WTC11 (cell line): ENCODE data around the gene DPP8. TPM values are rescaled to one million over a fixed set of nuclear protein-coding genes. Genes with fewer than 3 reads are reported as not detected.

Experiments
- ATAC-seq: fragments of 200-7000 bp; cut with Tn5 transposase; 2 replicates; pipeline ENCODE4 v1.10.0; 2021; ENCODE audit warnings: mild to moderate bottlenecking, moderate library complexity
- CTCF ChIA-PET: fragments of 300-600 bp; sonication (Branson Sonifier 250); formaldehyde crosslinking; loops from one replicate; lab custom pipeline; 2021; ENCODE audit warnings: antibody characterized with exemption; lab: Charles Lee
- POLR2A ChIA-PET: fragments of 350-600 bp; sonication (Branson Sonifier 250); formaldehyde crosslinking; loops from one replicate; lab custom pipeline; 2021; ENCODE audit warnings: antibody characterized with exemption; lab: Charles Lee
- DNase-seq: peaks from one replicate; pipeline ENCODE4 v3.0.0; 2021; ENCODE audit warnings: low spot score
- H3K27ac Mint-ChIP-seq: 2 replicates; pipeline ENCODE4 v1.8.0; 2021; ENCODE audit warnings: mixed read lengths
- H3K27me3 Mint-ChIP-seq: 2 replicates; pipeline ENCODE4 v1.8.0; 2021; ENCODE audit warnings: low read depth, mild to moderate bottlenecking, moderate library complexity, mixed read lengths
- H3K36me3 Mint-ChIP-seq: 2 replicates; pipeline ENCODE4 v1.8.0; 2021; ENCODE audit warnings: mixed read lengths
- H3K4me1 Mint-ChIP-seq: 2 replicates; pipeline ENCODE4 v1.8.0; 2022; ENCODE audit warnings: mixed read lengths
- H3K4me3 Mint-ChIP-seq: 2 replicates; pipeline ENCODE4 v1.8.0; 2021; ENCODE audit warnings: mild to moderate bottlenecking, moderate library complexity, mixed read lengths
- H3K9me3 Mint-ChIP-seq: 2 replicates; pipeline ENCODE4 v1.8.0; 2021; ENCODE audit warnings: mixed read lengths
- AR ChIP-seq: fragments of 250-450 bp; sonication (Bioruptor Pico); IDR thresholded peaks from 2 replicates; pipeline ENCODE4 v1.9.0; 2021; ENCODE audit warnings: mild to moderate bottlenecking
- CDX4 ChIP-seq: fragments of 250-450 bp; sonication (Bioruptor Pico); IDR thresholded peaks from 2 replicates; pipeline ENCODE4 v1.9.0; 2021; ENCODE audit warnings: moderate library complexity, mild to moderate bottlenecking, inconsistent platforms, borderline replicate concordance
- CTCF ChIP-seq: fragments of 200-600 bp; IDR thresholded peaks from 2 replicates; pipeline ENCODE4 v1.8.0; 2022; ENCODE audit warnings: antibody characterized with exemption
- ESRRA ChIP-seq: sonication (generic); formaldehyde crosslinking; IDR thresholded peaks from 2 replicates; pipeline ENCODE4 v1.8.1; 2022; ENCODE audit warnings: mild to moderate bottlenecking, missing genetic modification reagents, borderline replicate concordance
- FOXJ3 ChIP-seq: sonication (generic); formaldehyde crosslinking; IDR thresholded peaks from 2 replicates; pipeline ENCODE4 v1.9.0; 2021; ENCODE audit warnings: missing genetic modification reagents, mild to moderate bottlenecking, borderline replicate concordance
- FOXP1 ChIP-seq: sonication (generic); formaldehyde crosslinking; IDR thresholded peaks from 2 replicates; pipeline ENCODE4 v1.8.0; 2022; ENCODE audit warnings: missing genetic modification reagents, mild to moderate bottlenecking, moderate library complexity, borderline replicate concordance
- GRHL2 ChIP-seq: fragments of 250-450 bp; sonication (Bioruptor Pico); IDR thresholded peaks from 2 replicates; pipeline ENCODE4 v1.8.0; 2022; ENCODE audit warnings: mild to moderate bottlenecking, moderate library complexity; ENCODE audit not compliant: insufficient replicate concordance, severe bottlenecking
- IRF2 ChIP-seq: sonication (generic); formaldehyde crosslinking; IDR thresholded peaks from 2 replicates; pipeline ENCODE4 v1.8.0; 2022; ENCODE audit warnings: low read depth, missing genetic modification reagents, borderline replicate concordance
- NFE2L1 ChIP-seq: sonication (generic); formaldehyde crosslinking; IDR thresholded peaks from 2 replicates; pipeline ENCODE4 v1.8.1; 2023; ENCODE audit warnings: missing genetic modification reagents
- OVOL2 ChIP-seq: fragments of 250-450 bp; sonication (Bioruptor Pico); IDR thresholded peaks from 2 replicates; pipeline ENCODE4 v1.9.0; 2021; ENCODE audit warnings: mild to moderate bottlenecking, borderline replicate concordance
- RORB ChIP-seq: fragments of 250-450 bp; sonication (Bioruptor Pico); IDR thresholded peaks from 2 replicates; pipeline ENCODE4 v1.9.0; 2021; ENCODE audit warnings: mild to moderate bottlenecking
- TEAD4 ChIP-seq: sonication (generic); formaldehyde crosslinking; IDR thresholded peaks from 2 replicates; pipeline ENCODE4 v1.8.0; 2022; ENCODE audit warnings: mild to moderate bottlenecking, missing genetic modification reagents
- ZBTB21 ChIP-seq: sonication (generic); formaldehyde crosslinking; IDR thresholded peaks from 2 replicates; pipeline ENCODE4 v1.8.1; 2023; ENCODE audit warnings: mild to moderate bottlenecking, missing genetic modification reagents, borderline replicate concordance
- ZNF138 ChIP-seq: sonication (generic); formaldehyde crosslinking; conservative IDR thresholded peaks from 2 replicates; pipeline ENCODE4 v1.8.1; 2022; ENCODE audit warnings: mild to moderate bottlenecking, moderate library complexity, missing genetic modification reagents
- ZNF396 ChIP-seq: fragments of 250-450 bp; sonication (Bioruptor Pico); IDR thresholded peaks from 2 replicates; pipeline ENCODE4 v1.8.0; 2021; ENCODE audit warnings: mild to moderate bottlenecking, moderate library complexity, borderline replicate concordance
- ZNF425 ChIP-seq: fragments of 250-450 bp; sonication (Bioruptor Pico); conservative IDR thresholded peaks from 2 replicates; pipeline ENCODE4 v1.9.0; 2021; ENCODE audit warnings: mild to moderate bottlenecking
- ZNF532 ChIP-seq: fragments of 250-450 bp; sonication (Bioruptor Pico); IDR thresholded peaks from 2 replicates; pipeline ENCODE4 v1.9.0; 2021; ENCODE audit warnings: mild to moderate bottlenecking, borderline replicate concordance
- ZNF671 ChIP-seq: fragments of 250-450 bp; sonication (Bioruptor Pico); IDR thresholded peaks from 2 replicates; pipeline ENCODE4 v1.8.0; 2021; ENCODE audit warnings: mild to moderate bottlenecking
- total RNA-seq: library from RNA; stranded (reverse); gene quantifications from 3 replicates; pipeline ENCODE4 v1.2.3, GENCODE V29; 2021
- TF ChIP-seq, protein P1 (sequence below): sonication (generic); formaldehyde crosslinking; IDR thresholded peaks from 2 replicates; pipeline ENCODE4 v1.8.1; 2023; ENCODE audit warnings: mild to moderate bottlenecking, missing genetic modification reagents, moderate library complexity
- TF ChIP-seq, protein P2 (sequence below): fragments of 250-450 bp; sonication (Bioruptor Pico); IDR thresholded peaks from 2 replicates; pipeline ENCODE4 v1.9.0; 2021; ENCODE audit warnings: mild to moderate bottlenecking

DPP8 gene
- total RNA-seq, 1 experiment from 2014 or later = 31.9 TPM

DNA sequence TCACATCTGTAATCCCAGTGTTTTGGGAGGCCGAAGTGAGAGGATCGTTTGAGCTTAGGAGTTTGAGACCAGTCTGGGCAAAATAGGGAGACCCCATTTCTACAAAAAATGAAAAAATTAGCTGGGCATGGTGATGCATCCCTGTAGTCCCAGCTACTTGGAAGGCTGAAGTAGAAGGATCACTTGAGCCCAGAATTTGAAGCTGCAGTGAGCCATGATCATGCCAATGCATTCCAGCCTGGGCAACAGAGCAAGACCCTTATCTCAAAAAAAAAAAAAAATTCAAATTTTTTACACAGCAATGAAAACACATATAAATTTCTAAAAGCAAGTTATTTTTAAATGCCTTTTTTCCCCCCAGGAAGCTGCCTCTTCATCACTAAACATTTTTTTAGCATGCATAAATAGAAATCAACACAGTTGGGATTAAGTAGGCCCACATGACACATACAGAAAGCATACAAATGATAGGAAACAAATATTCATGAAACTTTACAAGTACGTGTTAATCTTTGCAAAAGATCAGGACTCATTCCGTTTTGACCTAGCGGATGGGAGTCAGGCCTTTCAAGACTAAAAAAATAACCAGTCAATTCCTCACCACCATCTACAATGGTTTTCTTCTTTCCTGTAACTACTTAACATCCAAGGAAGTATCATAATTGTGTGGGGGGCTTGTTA lies 49.1 kb downstream of the DPP8 start:
- Mint-ChIP-seq H3K4me3 (no peak overlapping the region), H3K4me1 (no peaks in the 10 kb centered on the region), H3K36me3 (peaks cover 36% of the 10 kb centered on the region), H3K9me3 (no peaks in the 10 kb centered on the region), H3K27ac (no peak overlapping the region), H3K27me3 (no peaks in the 10 kb centered on the region)
- ATAC-seq (no peak), DNase-seq (no peak)
- CTCF ChIA-PET = interaction anchor here (0.6 to 1.2 kb wide), 3 partner anchors 48 to 367 kb away, joined by 3 read pairs; no protein-coding TSS in a partner anchor
- TF ChIP-seq, protein P1, sequence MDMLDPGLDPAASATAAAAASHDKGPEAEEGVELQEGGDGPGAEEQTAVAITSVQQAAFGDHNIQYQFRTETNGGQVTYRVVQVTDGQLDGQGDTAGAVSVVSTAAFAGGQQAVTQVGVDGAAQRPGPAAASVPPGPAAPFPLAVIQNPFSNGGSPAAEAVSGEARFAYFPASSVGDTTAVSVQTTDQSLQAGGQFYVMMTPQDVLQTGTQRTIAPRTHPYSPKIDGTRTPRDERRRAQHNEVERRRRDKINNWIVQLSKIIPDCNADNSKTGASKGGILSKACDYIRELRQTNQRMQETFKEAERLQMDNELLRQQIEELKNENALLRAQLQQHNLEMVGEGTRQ (CRISPR knock-in tag) = no peak
- no peak for TF ChIP-seq OVOL2 (CRISPR knock-in tag)
- TF ChIP-seq FOXJ3 = no peak
- TF ChIP-seq ZNF532 (CRISPR knock-in tag) = no peak
- TF ChIP-seq ESRRA (CRISPR knock-in tag) = no peak
- no peak for TF ChIP-seq TEAD4 (CRISPR knock-in tag)
- TF ChIP-seq GRHL2 (CRISPR knock-in tag) = no peak
- TF ChIP-seq, protein P2, sequence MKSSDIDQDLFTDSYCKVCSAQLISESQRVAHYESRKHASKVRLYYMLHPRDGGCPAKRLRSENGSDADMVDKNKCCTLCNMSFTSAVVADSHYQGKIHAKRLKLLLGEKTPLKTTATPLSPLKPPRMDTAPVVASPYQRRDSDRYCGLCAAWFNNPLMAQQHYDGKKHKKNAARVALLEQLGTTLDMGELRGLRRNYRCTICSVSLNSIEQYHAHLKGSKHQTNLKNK (CRISPR knock-in tag) = no peak
- TF ChIP-seq ZBTB21 = no peak
- TF ChIP-seq IRF2 (CRISPR knock-in tag) = no peak
- no peak for TF ChIP-seq ZNF138 (CRISPR knock-in tag)
- TF ChIP-seq ZNF425 = no peak
- POLR2A ChIA-PET = no interaction called here

- ChIA-PET CTCF (interaction anchor here (2.2 kb wide), 1 partner anchor 66 kb away, joined by 8 read pairs; no protein-coding TSS in a partner anchor), POLR2A (interaction anchor here (0.5 kb wide), 1 partner anchor 14 kb away, joined by 3 read pairs; no protein-coding TSS in a partner anchor)
- H3K27ac Mint-ChIP-seq = no peak overlapping the region
- no peak overlapping the region for H3K4me3 Mint-ChIP-seq
- no peaks in the 10 kb centered on the region for H3K4me1 Mint-ChIP-seq
- H3K9me3 Mint-ChIP-seq = no peaks in the 10 kb centered on the region
- DNase-seq (no peak), ATAC-seq (no peak)
- H3K27me3 Mint-ChIP-seq = no peaks in the 10 kb centered on the region
- H3K36me3 Mint-ChIP-seq = peaks cover 25% of the 10 kb centered on the region
- TF ChIP-seq FOXP1 = no peak
- TF ChIP-seq, protein P1 (CRISPR knock-in tag) = no peak
- no peak for TF ChIP-seq AR (CRISPR knock-in tag)
- TF ChIP-seq NFE2L1 (CRISPR knock-in tag) = no peak
- no peak for TF ChIP-seq RORB (CRISPR knock-in tag)
- TF ChIP-seq CTCF = no peak
- TF ChIP-seq CDX4 (CRISPR knock-in tag) = no peak
- no peak for TF ChIP-seq IRF2 (CRISPR knock-in tag)
- TF ChIP-seq ZNF396 (CRISPR knock-in tag) = no peak
- TF ChIP-seq ZNF671 (CRISPR knock-in tag) = no peak
- TF ChIP-seq, all 79 proteins: peak for 0
Observed at GRCh38 chr15:65466901-65467300, 50.6 kb downstream of the DPP8 start.
